GM21360 (cell line): ENCODE results near the gene CD300A.
"Not testable (repeated sequence)": the region's sequence is repeated elsewhere in the genome, so short reads cannot be mapped to it uniquely, and the experiment has no call there.

Experiments used
- ATAC-seq: cut with Tn5 transposase; IDR thresholded peaks from one replicate; pipeline ENCODE4 v1.9.1; 2021; ENCODE audit warnings: mild to moderate bottlenecking, moderate library complexity; ENCODE audit not compliant: unreplicated experiment

Gene CD300A

GRCh38 chr17:74478420-74479100 is 12.1 kb downstream of the CD300A start:
- ATAC-seq, result no peak

GRCh38 chr17:74480290-74480689 is 13.9 kb downstream of the CD300A start:
- no peak for ATAC-seq

GRCh38 chr17:74481621-74482020 is 15.2 kb downstream of the CD300A start:
- no peak for ATAC-seq

GRCh38 chr17:74484066-74484465 is 17.6 kb downstream of the CD300A start:
- ATAC-seq, result no peak

- ATAC-seq, result no peak
Measured at GRCh38 chr17:74485022-74485743, 18.7 kb downstream of the CD300A start.

- no peak for ATAC-seq
Measured at GRCh38 chr17:74485841-74486240, 19.4 kb downstream of the CD300A start.

- not testable (repeated sequence) for ATAC-seq
Measured at GRCh38 chr17:74488276-74488675, 21.8 kb downstream of the CD300A start.

GRCh38 chr17:74490716-74491115 is 24.3 kb downstream of the CD300A start:
- no peak for ATAC-seq

- ATAC-seq, result no peak
Measured at GRCh38 chr17:74491626-74492025, 25.2 kb downstream of the CD300A start.

GRCh38 chr17:74493331-74493833 is 26.9 kb downstream of the CD300A start:
- no peak for ATAC-seq

GRCh38 chr17:74497471-74497870 is 31.0 kb downstream of the CD300A start:
- ATAC-seq, result no peak

GRCh38 chr17:74499992-74500391 is 33.6 kb downstream of the CD300A start:
- no peak for ATAC-seq

GRCh38 chr17:74502861-74503260 is 36.4 kb downstream of the CD300A start:
- no peak for ATAC-seq

GRCh38 chr17:74503949-74504348 is 37.5 kb downstream of the CD300A start:
- not testable (repeated sequence) for ATAC-seq

- no peak for ATAC-seq
Measured at GRCh38 chr17:74508156-74508555, 41.7 kb downstream of the CD300A start.

- ATAC-seq, result no peak
Measured at GRCh38 chr17:74512036-74512435, 45.6 kb downstream of the CD300A start.

- no peak for ATAC-seq
Measured at GRCh38 chr17:74512624-74513091, 46.2 kb downstream of the CD300A start.

- no peak for ATAC-seq
Measured at GRCh38 chr17:74513987-74514631, 47.7 kb downstream of the CD300A start.

- ATAC-seq, result no peak
Measured at GRCh38 chr17:74514632-74515334, 48.3 kb downstream of the CD300A start.

- no peak for ATAC-seq
Measured at GRCh38 chr17:74515941-74516340, 49.5 kb downstream of the CD300A start.
